ENCODE results near the gene ODC1.
A peak's percentile ranks its signal among the peaks of the same experiment; 100 is the strongest.

Gene ODC1

DNA sequence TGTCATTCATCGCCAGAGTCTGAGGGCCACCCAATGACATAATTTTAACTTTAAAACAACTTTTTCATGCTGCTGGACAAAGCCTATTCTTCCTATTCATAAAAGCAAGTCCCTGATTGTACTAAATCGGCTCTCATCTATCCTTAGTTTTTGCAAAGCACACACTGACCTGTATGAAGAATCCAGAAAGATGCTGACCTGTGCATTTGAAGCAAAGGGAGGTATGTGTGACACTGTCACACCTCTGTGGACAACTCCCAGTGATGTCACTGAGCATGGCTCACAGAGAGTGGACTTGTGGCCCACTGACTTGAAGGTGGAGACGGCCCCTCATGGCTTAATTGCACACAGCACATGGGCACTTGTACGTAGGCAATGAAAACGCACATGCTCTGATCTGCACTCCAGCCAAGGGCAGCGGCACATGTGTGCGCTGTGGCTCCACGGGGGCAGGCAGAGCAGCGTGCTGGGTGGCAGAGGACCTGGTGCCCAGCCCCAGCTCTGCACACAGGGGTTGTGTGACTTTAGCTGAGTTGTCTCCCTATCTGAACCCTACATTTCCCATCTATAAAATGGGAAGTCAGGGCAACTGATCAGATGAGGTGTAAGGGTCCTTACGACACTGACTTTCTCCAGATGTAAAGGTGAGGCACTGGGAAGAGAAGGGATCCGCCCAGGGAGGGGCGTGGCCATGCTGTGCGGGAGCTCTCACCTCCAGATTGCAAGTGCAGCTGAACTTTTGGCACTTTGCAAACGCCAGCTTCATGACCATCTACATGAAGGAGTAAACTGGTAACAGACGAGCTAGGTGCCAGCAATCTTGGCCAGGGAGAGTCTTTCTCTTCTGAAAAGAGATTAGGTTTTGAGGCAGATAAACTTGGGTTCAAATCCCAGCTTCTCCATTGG lies 14.3 kb upstream of the ODC1 start:
- TF ChIP-seq ZFX (IDR thresholded peaks at IDR 0.05; ENCODE audit: borderline replicate concordance), result no peak
- TF ChIP-seq, protein P1, sequence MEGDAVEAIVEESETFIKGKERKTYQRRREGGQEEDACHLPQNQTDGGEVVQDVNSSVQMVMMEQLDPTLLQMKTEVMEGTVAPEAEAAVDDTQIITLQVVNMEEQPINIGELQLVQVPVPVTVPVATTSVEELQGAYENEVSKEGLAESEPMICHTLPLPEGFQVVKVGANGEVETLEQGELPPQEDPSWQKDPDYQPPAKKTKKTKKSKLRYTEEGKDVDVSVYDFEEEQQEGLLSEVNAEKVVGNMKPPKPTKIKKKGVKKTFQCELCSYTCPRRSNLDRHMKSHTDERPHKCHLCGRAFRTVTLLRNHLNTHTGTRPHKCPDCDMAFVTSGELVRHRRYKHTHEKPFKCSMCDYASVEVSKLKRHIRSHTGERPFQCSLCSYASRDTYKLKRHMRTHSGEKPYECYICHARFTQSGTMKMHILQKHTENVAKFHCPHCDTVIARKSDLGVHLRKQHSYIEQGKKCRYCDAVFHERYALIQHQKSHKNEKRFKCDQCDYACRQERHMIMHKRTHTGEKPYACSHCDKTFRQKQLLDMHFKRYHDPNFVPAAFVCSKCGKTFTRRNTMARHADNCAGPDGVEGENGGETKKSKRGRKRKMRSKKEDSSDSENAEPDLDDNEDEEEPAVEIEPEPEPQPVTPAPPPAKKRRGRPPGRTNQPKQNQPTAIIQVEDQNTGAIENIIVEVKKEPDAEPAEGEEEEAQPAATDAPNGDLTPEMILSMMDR (IDR thresholded peaks at IDR 0.05), result no peak
- no peak overlapping the region for H3K27ac ChIP-seq

DNA sequence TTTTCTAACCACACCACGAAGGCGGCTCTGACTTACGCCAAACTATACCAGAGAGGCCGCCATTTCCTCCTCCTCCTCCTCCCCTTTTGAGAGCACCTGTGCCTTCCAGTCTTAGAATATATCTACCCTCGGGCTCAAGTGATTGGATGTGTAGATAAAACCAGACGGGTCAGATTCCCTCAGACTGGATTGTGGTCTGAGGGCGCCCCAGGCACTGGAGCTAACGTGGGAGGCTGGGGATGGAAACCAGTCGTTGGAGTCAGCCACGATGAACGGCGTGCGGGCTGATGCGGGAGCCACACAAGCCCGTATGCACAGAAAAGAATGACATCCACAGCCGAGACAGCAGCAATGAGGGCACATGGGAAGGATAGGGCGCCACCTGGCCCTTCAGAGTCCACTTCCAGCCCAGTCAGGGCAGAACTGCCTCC lies 12.3 kb upstream of the ODC1 start:
- H3K27ac ChIP-seq, result no peak overlapping the region
- no peak for TF ChIP-seq ZFX (IDR thresholded peaks at IDR 0.05; ENCODE audit: borderline replicate concordance)
- TF ChIP-seq, protein P1 (IDR thresholded peaks at IDR 0.05), result no peak

DNA sequence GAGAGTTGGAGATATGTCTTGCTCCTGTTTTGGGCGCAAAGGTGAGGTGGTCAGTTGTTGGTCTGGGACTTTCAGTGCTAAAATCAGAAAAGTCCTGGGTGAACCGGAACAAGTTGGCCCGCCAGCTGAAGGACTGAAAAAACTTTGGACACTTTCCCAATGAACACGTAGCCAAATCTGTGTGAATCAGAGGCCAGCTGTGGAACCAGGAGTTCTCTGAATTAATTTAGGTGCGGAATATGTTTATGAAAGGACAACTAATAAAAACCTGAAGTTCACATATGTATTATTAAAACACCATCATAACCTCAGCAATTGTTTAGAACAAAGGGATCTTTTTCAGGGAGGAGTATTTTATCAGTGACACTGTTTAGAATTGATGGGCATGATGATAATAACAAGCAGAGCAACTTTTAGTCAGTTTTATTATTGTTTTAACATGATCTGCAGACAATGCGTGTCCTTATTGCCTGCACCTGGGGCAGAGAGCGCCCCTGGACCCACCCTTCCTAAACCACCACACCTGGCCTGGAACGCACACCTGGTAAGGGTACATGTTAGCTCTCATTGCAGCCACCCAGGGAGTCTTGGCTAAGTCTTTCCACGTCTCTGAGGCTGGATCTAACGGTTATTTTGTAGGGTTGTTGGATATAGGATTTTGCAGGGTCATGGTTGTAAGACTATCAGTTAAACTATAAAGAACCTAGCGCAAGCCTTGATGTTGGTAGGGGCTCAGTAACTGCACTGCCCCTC lies 9.9 kb upstream of the ODC1 start:
- TF ChIP-seq, protein P1 (IDR thresholded peaks at IDR 0.05), result no peak
- TF ChIP-seq ZFX (IDR thresholded peaks at IDR 0.05; ENCODE audit: borderline replicate concordance), result no peak
- peak overlapping the region; percentile 15; the same call in 1 of the 2 replicates for H3K27ac ChIP-seq

DNA sequence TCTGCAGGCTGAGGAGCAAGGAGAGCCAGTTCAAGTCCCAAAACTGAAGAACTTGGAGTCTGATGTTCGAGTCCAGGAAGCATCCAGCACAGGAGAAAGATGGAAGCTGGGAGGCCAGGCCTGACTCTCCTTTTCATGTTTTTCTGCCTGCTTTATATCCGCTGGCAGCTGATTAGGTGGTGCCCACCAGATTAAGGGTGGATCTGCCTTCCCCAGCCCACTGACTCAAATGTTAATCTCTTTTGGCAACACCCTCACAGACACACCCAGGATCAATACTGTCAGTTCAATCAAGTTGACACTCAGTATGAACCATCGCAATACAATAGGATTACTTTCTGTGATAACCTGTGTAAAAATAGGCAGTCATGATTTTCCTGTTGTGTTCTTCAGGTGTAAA lies 9.1 kb upstream of the ODC1 start:
- H3K27ac ChIP-seq, result peak overlapping the region; percentile 15; the same call in 1 of the 2 replicates

DNA sequence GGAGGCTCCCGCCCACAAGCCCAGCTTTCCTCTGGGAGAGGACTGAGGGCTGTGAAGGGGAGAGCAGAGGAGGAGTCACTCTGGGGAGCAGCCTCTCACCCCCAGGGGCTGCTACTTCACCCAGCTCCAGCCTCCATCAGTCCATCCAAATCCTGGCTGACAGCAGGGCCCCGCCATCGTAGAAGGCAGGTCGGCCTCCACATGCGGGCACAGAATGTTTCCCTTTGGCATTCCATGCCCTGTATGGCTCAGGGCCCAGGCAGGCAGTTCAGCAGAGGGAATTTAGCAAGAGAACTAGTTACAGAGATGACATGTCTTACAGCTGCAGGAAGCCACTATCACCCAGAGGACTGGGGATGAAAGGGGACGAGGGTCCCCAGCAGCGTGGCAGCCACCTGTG lies 6.4 kb upstream of the ODC1 start:
- TF ChIP-seq ZFX (IDR thresholded peaks at IDR 0.05; ENCODE audit: borderline replicate concordance), result no peak
- TF ChIP-seq, protein P1 (IDR thresholded peaks at IDR 0.05), result no peak
- H3K27ac ChIP-seq, result no peak overlapping the region

DNA sequence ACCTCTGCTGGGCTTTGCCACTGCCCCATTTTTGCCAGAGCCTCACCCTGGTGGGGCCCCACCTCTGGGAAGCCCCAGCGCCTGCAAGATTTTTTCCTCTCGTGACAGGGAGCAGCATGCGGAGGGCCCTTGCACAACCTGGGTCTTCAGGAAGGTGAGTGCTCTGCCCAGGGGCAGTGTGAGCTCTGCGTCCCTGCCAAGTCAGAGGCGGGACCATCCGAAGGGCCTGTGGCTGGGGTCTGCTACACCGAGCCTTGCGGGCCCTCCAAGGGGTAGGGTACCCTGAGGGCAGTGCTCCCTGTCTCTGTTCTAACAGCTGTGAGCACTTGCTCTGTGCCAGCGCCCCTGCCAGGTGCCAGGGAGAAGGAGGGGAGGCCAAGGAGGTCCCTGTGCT lies 5.8 kb upstream of the ODC1 start:
- no peak overlapping the region for H3K27ac ChIP-seq

More for the DNA sequence above, 5.8 kb upstream of the ODC1 start:
- no peak for TF ChIP-seq ZFX (IDR thresholded peaks at IDR 0.05; ENCODE audit: borderline replicate concordance)
- TF ChIP-seq, protein P1 (IDR thresholded peaks at IDR 0.05), result no peak
